Mesenteric fat pad (tissue), 1 donor: ENCODE results near the gene ANAPC2. TPM values are rescaled to one million over a fixed set of nuclear protein-coding genes. Genes with fewer than 3 reads are reported as not detected.

Experiments
- DNase-seq: peaks from one replicate; pipeline ENCODE4 v3.0.0-alpha.2; 2020; ENCODE audit warnings: low spot score
- microRNA-seq: library from miRNA; unstranded; fragments of <30 nt; microRNA quantifications from one replicate; pipeline ENCODE4 v1.2.0, GENCODE V29; 2020; ENCODE audit warnings: borderline number of aligned reads
- total RNA-seq: library from RNA; stranded (reverse); fragmentation: NEBNext Ultra II Directional; extraction: Animal tissue kit (Norgen Biotek cat#: 25700); gene quantifications from one replicate; pipeline ENCODE4 v1.2.1, GENCODE V29; 2021
- donor health status: DM: yes; HTN: yes; CAD: no.

The ANAPC2 gene
- total RNA-seq, 1 donor from 2014 or later, result 39.3 TPM

- DNase-seq, result no peak
Observed at GRCh38 chr9:137130176-137130755, 58.1 kb downstream of the ANAPC2 start.

- peak; percentile 93 for DNase-seq
Observed at GRCh38 chr9:137129456-137130175, 58.7 kb downstream of the ANAPC2 start.

GRCh38 chr9:137128862-137129455 lies 59.4 kb downstream of the ANAPC2 start:
- no peak for DNase-seq

- no peak for DNase-seq
Observed at GRCh38 chr9:137128158-137128861, 60.0 kb downstream of the ANAPC2 start.

- no peak for DNase-seq
Observed at GRCh38 chr9:137127301-137128157, 60.8 kb downstream of the ANAPC2 start.

- DNase-seq, result no peak
Observed at GRCh38 chr9:137126786-137127185, 61.6 kb downstream of the ANAPC2 start.

Small RNA genes within 50 kb of the gene (microRNA-seq; reads per million reads assigned to microRNA genes)
- not detected for gene MIR3621

Other genes with a start within 250 kb of the ANAPC2 start
- 95.2 TPM for gene FBXW5, start 243.8 kb downstream of the ANAPC2 start, total RNA-seq
- not detected for gene C8G, start 243.3 kb downstream of the ANAPC2 start, total RNA-seq
- not detected for gene LCN12, start 236.3 kb downstream of the ANAPC2 start, total RNA-seq
- 249 TPM for gene PTGDS, start 211.1 kb downstream of the ANAPC2 start, total RNA-seq
- gene LCNL1, start 205.6 kb downstream of the ANAPC2 start, total RNA-seq, result 0.71 TPM
- gene PAXX, start 196.1 kb downstream of the ANAPC2 start, total RNA-seq, result 29.4 TPM
- 1.6 TPM for gene CLIC3, start 192.0 kb downstream of the ANAPC2 start, total RNA-seq
- gene ABCA2, start 160.3 kb downstream of the ANAPC2 start, total RNA-seq, result 47.2 TPM
- gene FUT7, start 156.5 kb downstream of the ANAPC2 start, total RNA-seq, result 0.55 TPM
- gene NPDC1, start 142.4 kb downstream of the ANAPC2 start, total RNA-seq, result 95.3 TPM
- gene ENTPD2, start 134.5 kb downstream of the ANAPC2 start, total RNA-seq, result not detected
- 0.42 TPM for gene SAPCD2, start 118.0 kb downstream of the ANAPC2 start, total RNA-seq
- 28.1 TPM for gene UAP1L1, start 111.0 kb downstream of the ANAPC2 start, total RNA-seq
- gene MAN1B1, start 101.6 kb downstream of the ANAPC2 start, total RNA-seq, result 33.0 TPM
- 150 TPM for gene DPP7, start 73.8 kb downstream of the ANAPC2 start, total RNA-seq
- not detected for gene GRIN1, start 49.4 kb downstream of the ANAPC2 start, total RNA-seq
- gene LRRC26, start 18.5 kb downstream of the ANAPC2 start, total RNA-seq, result not detected
- not detected for gene TMEM210, start 16.5 kb downstream of the ANAPC2 start, total RNA-seq
- 53.3 TPM for gene SSNA1, start 116 bp upstream of the ANAPC2 start, total RNA-seq
- 5.1 TPM for gene TPRN, start 12.2 kb upstream of the ANAPC2 start, total RNA-seq
- 24.8 TPM for gene TMEM203, start 17.1 kb upstream of the ANAPC2 start, total RNA-seq
- 10.4 TPM for gene NDOR1, start 17.1 kb upstream of the ANAPC2 start, total RNA-seq
- 5.9 TPM for gene RNF208, start 33.7 kb upstream of the ANAPC2 start, total RNA-seq
- 0.42 TPM for gene CYSRT1, start 36.6 kb upstream of the ANAPC2 start, total RNA-seq
- not detected for gene RNF224, start 38.9 kb upstream of the ANAPC2 start, total RNA-seq
- not detected for gene SLC34A3, start 42.3 kb upstream of the ANAPC2 start, total RNA-seq
- 298 TPM for gene TUBB4B, start 52.7 kb upstream of the ANAPC2 start, total RNA-seq
- not detected for gene STPG3, start 62.7 kb upstream of the ANAPC2 start, total RNA-seq
- 39.2 TPM for gene NELFB, start 66.8 kb upstream of the ANAPC2 start, total RNA-seq
- gene TOR4A, start 89.2 kb upstream of the ANAPC2 start, total RNA-seq, result 9.2 TPM
- 16.3 TPM for gene NRARP, start 113.7 kb upstream of the ANAPC2 start, total RNA-seq
- gene EXD3, start 234.6 kb upstream of the ANAPC2 start, total RNA-seq, result 14.9 TPM
- 3.2 TPM for gene NOXA1, start 234.8 kb upstream of the ANAPC2 start, total RNA-seq